ENCODE data around the gene GPX3.

The GPX3 gene

GRCh38 chr5:151063142-151063989 lies 43.0 kb downstream of the GPX3 start:
- no peaks in the 10 kb centered on the region for H3K27me3 ChIP-seq (ENCODE audit: insufficient read depth, low read length)
- H3K36me3 ChIP-seq (ENCODE audit: insufficient read depth, low read depth, low read length) = peaks cover 7% of the 10 kb centered on the region
- H3K9ac ChIP-seq (ENCODE audit: low read depth, low read length) = no peak overlapping the region
- H3K4me3 ChIP-seq (ENCODE audit: low read length) = no peak overlapping the region
- H3K27ac ChIP-seq (ENCODE audit: low read length) = no peak overlapping the region
- no peaks in the 10 kb centered on the region for H3K4me1 ChIP-seq (ENCODE audit: insufficient read depth, low read length)
- no peaks in the 10 kb centered on the region for H3K9me3 ChIP-seq (ENCODE audit: insufficient read depth, low read depth, low read length)

GRCh38 chr5:151064916-151065499 lies 44.6 kb downstream of the GPX3 start:
- Histone ChIP-seq H3K4me3 (ENCODE audit: low read length) (no peak overlapping the region), H3K4me1 (ENCODE audit: insufficient read depth, low read length) (no peaks in the 10 kb centered on the region), H3K27ac (ENCODE audit: low read length) (no peak overlapping the region), H3K9me3 (ENCODE audit: insufficient read depth, low read depth, low read length) (no peaks in the 10 kb centered on the region), H3K27me3 (ENCODE audit: insufficient read depth, low read length) (no peaks in the 10 kb centered on the region), H3K9ac (ENCODE audit: low read depth, low read length) (no peak overlapping the region), H3K36me3 (ENCODE audit: insufficient read depth, low read depth, low read length) (peaks cover 7% of the 10 kb centered on the region)

GRCh38 chr5:151065609-151066008 lies 45.2 kb downstream of the GPX3 start:
- H3K9ac ChIP-seq (ENCODE audit: low read depth, low read length) = no peak overlapping the region
- peaks cover 7% of the 10 kb centered on the region; the same call in 1 of the 2 replicates for H3K36me3 ChIP-seq (ENCODE audit: insufficient read depth, low read depth, low read length)
- H3K9me3 ChIP-seq (ENCODE audit: insufficient read depth, low read depth, low read length) = no peaks in the 10 kb centered on the region
- H3K4me1 ChIP-seq (ENCODE audit: insufficient read depth, low read length) = no peaks in the 10 kb centered on the region
- no peaks in the 10 kb centered on the region for H3K27me3 ChIP-seq (ENCODE audit: insufficient read depth, low read length)
- no peak overlapping the region for H3K27ac ChIP-seq (ENCODE audit: low read length)
- H3K4me3 ChIP-seq (ENCODE audit: low read length) = no peak overlapping the region

GRCh38 chr5:151066920-151067319 lies 46.5 kb downstream of the GPX3 start:
- no peak overlapping the region for H3K27ac ChIP-seq (ENCODE audit: low read length)
- no peaks in the 10 kb centered on the region for H3K4me1 ChIP-seq (ENCODE audit: insufficient read depth, low read length)
- no peaks in the 10 kb centered on the region for H3K27me3 ChIP-seq (ENCODE audit: insufficient read depth, low read length)
- peaks cover 2% of the 10 kb centered on the region; the same call in 1 of the 2 replicates for H3K36me3 ChIP-seq (ENCODE audit: insufficient read depth, low read depth, low read length)
- no peak overlapping the region for H3K9ac ChIP-seq (ENCODE audit: low read depth, low read length)
- H3K9me3 ChIP-seq (ENCODE audit: insufficient read depth, low read depth, low read length) = no peaks in the 10 kb centered on the region
- no peak overlapping the region for H3K4me3 ChIP-seq (ENCODE audit: low read length)

GRCh38 chr5:151067632-151068432 lies 47.4 kb downstream of the GPX3 start:
- H3K4me1 ChIP-seq (ENCODE audit: insufficient read depth, low read length) = no peaks in the 10 kb centered on the region; the same call in 1 of the 2 replicates

GRCh38 chr5:151068433-151069197 lies 48.2 kb downstream of the GPX3 start:
- no peak overlapping the region for H3K9ac ChIP-seq (ENCODE audit: low read depth, low read length)
- H3K36me3 ChIP-seq (ENCODE audit: insufficient read depth, low read depth, low read length) = no peaks in the 10 kb centered on the region
- no peaks in the 10 kb centered on the region; the same call in 1 of the 2 replicates for H3K4me1 ChIP-seq (ENCODE audit: insufficient read depth, low read length)
- H3K4me3 ChIP-seq (ENCODE audit: low read length) = no peak overlapping the region
- H3K27ac ChIP-seq (ENCODE audit: low read length) = no peak overlapping the region
- no peaks in the 10 kb centered on the region for H3K27me3 ChIP-seq (ENCODE audit: insufficient read depth, low read length)
- no peaks in the 10 kb centered on the region for H3K9me3 ChIP-seq (ENCODE audit: insufficient read depth, low read depth, low read length)

More at GRCh38 chr5:151067632-151068432, 47.4 kb downstream of the GPX3 start:
- Histone ChIP-seq H3K27ac (ENCODE audit: low read length) (no peak overlapping the region), H3K4me3 (ENCODE audit: low read length) (no peak overlapping the region), H3K36me3 (ENCODE audit: insufficient read depth, low read depth, low read length) (no peaks in the 10 kb centered on the region), H3K9ac (ENCODE audit: low read depth, low read length) (no peak overlapping the region), H3K27me3 (ENCODE audit: insufficient read depth, low read length) (no peaks in the 10 kb centered on the region), H3K9me3 (ENCODE audit: insufficient read depth, low read depth, low read length) (no peaks in the 10 kb centered on the region)

- H3K4me1 ChIP-seq (ENCODE audit: insufficient read depth, low read length) = no peaks in the 10 kb centered on the region; the same call in 1 of the 2 replicates
- no peaks in the 10 kb centered on the region for H3K9me3 ChIP-seq (ENCODE audit: insufficient read depth, low read depth, low read length)
- H3K4me3 ChIP-seq (ENCODE audit: low read length) = no peak overlapping the region
- H3K9ac ChIP-seq (ENCODE audit: low read depth, low read length) = no peak overlapping the region
- no peaks in the 10 kb centered on the region for H3K36me3 ChIP-seq (ENCODE audit: insufficient read depth, low read depth, low read length)
- no peaks in the 10 kb centered on the region for H3K27me3 ChIP-seq (ENCODE audit: insufficient read depth, low read length)
- H3K27ac ChIP-seq (ENCODE audit: low read length) = no peak overlapping the region
These were observed 50.1 kb downstream of the GPX3 start for GRCh38 chr5:151070449-151070848.

GRCh38 chr5:151071021-151071420 lies 50.6 kb downstream of the GPX3 start:
- H3K27ac ChIP-seq (ENCODE audit: low read length) = no peak overlapping the region
- H3K27me3 ChIP-seq (ENCODE audit: insufficient read depth, low read length) = no peaks in the 10 kb centered on the region
- no peaks in the 10 kb centered on the region; the same call in 1 of the 2 replicates for H3K4me1 ChIP-seq (ENCODE audit: insufficient read depth, low read length)
- H3K9me3 ChIP-seq (ENCODE audit: insufficient read depth, low read depth, low read length) = no peaks in the 10 kb centered on the region
- no peak overlapping the region for H3K4me3 ChIP-seq (ENCODE audit: low read length)
- H3K9ac ChIP-seq (ENCODE audit: low read depth, low read length) = no peak overlapping the region
- no peaks in the 10 kb centered on the region for H3K36me3 ChIP-seq (ENCODE audit: insufficient read depth, low read depth, low read length)

- Histone ChIP-seq H3K4me3 (ENCODE audit: low read length) (no peak overlapping the region), H3K36me3 (ENCODE audit: insufficient read depth, low read depth, low read length) (no peaks in the 10 kb centered on the region), H3K27me3 (ENCODE audit: insufficient read depth, low read length) (no peaks in the 10 kb centered on the region), H3K27ac (ENCODE audit: low read length) (no peak overlapping the region), H3K9ac (ENCODE audit: low read depth, low read length) (no peak overlapping the region), H3K9me3 (ENCODE audit: insufficient read depth, low read depth, low read length) (no peaks in the 10 kb centered on the region), H3K4me1 (ENCODE audit: insufficient read depth, low read length) (no peaks in the 10 kb centered on the region; the same call in 1 of the 2 replicates)
These were observed 51.6 kb downstream of the GPX3 start for GRCh38 chr5:151071848-151072629.

- H3K4me1 ChIP-seq (ENCODE audit: insufficient read depth, low read length) = no peaks in the 10 kb centered on the region; the same call in 1 of the 2 replicates
- H3K27me3 ChIP-seq (ENCODE audit: insufficient read depth, low read length) = no peaks in the 10 kb centered on the region
- H3K4me3 ChIP-seq (ENCODE audit: low read length) = no peak overlapping the region
- H3K27ac ChIP-seq (ENCODE audit: low read length) = no peak overlapping the region
- H3K9ac ChIP-seq (ENCODE audit: low read depth, low read length) = no peak overlapping the region
- no peaks in the 10 kb centered on the region for H3K36me3 ChIP-seq (ENCODE audit: insufficient read depth, low read depth, low read length)
- no peaks in the 10 kb centered on the region for H3K9me3 ChIP-seq (ENCODE audit: insufficient read depth, low read depth, low read length)
These were observed 52.2 kb downstream of the GPX3 start for GRCh38 chr5:151072630-151073025.
